Measurements from ENCODE around the gene KIAA0513.

- TF ChIP-seq, protein P1, sequence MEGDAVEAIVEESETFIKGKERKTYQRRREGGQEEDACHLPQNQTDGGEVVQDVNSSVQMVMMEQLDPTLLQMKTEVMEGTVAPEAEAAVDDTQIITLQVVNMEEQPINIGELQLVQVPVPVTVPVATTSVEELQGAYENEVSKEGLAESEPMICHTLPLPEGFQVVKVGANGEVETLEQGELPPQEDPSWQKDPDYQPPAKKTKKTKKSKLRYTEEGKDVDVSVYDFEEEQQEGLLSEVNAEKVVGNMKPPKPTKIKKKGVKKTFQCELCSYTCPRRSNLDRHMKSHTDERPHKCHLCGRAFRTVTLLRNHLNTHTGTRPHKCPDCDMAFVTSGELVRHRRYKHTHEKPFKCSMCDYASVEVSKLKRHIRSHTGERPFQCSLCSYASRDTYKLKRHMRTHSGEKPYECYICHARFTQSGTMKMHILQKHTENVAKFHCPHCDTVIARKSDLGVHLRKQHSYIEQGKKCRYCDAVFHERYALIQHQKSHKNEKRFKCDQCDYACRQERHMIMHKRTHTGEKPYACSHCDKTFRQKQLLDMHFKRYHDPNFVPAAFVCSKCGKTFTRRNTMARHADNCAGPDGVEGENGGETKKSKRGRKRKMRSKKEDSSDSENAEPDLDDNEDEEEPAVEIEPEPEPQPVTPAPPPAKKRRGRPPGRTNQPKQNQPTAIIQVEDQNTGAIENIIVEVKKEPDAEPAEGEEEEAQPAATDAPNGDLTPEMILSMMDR (IDR thresholded peaks at IDR 0.05), result no peak
- no peak for TF ChIP-seq POLR2AphosphoS5 (IDR thresholded peaks at IDR 0.05; ENCODE audit: low read depth, low read length)
- TF ChIP-seq SIN3A (IDR thresholded peaks at IDR 0.05; ENCODE audit: borderline replicate concordance, insufficient read depth, low read depth, low read length), result no peak
- no peak for TF ChIP-seq TCF7L2 (IDR thresholded peaks at IDR 0.05; ENCODE audit: low read depth, low read length)
- TF ChIP-seq, protein P2, sequence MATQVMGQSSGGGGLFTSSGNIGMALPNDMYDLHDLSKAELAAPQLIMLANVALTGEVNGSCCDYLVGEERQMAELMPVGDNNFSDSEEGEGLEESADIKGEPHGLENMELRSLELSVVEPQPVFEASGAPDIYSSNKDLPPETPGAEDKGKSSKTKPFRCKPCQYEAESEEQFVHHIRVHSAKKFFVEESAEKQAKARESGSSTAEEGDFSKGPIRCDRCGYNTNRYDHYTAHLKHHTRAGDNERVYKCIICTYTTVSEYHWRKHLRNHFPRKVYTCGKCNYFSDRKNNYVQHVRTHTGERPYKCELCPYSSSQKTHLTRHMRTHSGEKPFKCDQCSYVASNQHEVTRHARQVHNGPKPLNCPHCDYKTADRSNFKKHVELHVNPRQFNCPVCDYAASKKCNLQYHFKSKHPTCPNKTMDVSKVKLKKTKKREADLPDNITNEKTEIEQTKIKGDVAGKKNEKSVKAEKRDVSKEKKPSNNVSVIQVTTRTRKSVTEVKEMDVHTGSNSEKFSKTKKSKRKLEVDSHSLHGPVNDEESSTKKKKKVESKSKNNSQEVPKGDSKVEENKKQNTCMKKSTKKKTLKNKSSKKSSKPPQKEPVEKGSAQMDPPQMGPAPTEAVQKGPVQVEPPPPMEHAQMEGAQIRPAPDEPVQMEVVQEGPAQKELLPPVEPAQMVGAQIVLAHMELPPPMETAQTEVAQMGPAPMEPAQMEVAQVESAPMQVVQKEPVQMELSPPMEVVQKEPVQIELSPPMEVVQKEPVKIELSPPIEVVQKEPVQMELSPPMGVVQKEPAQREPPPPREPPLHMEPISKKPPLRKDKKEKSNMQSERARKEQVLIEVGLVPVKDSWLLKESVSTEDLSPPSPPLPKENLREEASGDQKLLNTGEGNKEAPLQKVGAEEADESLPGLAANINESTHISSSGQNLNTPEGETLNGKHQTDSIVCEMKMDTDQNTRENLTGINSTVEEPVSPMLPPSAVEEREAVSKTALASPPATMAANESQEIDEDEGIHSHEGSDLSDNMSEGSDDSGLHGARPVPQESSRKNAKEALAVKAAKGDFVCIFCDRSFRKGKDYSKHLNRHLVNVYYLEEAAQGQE (IDR thresholded peaks at IDR 0.05; ENCODE audit: insufficient read depth in 1 of 2, low read depth in 2 of 2, low read length in 1 of 2), result no peak
These were observed 63.9 kb downstream of the KIAA0513 start for GRCh38 chr16:85091522-85091910.
